ENCODE measurements around the gene ANKRD52. TPM values are rescaled to one million over a fixed set of nuclear protein-coding genes. Genes with fewer than 3 reads are reported as not detected.

The ANKRD52 gene
- total RNA-seq (10 to 100 TPM; 22.8 to 30.7 (median 25.6) TPM), polyA plus RNA-seq (13.4 TPM)
- long read RNA-seq, donor 1, full-length matches to known transcripts = 2 of 16 reads
- long read RNA-seq, donor 1, partial matches to known transcripts = 6 of 16 reads
- long read RNA-seq, donor 1, other reads (novel, unspliced or antisense) = 8 of 16 reads
- long read RNA-seq, donor 2, partial matches to known transcripts = 0 of 1 reads
- long read RNA-seq, donor 2, other reads (novel, unspliced or antisense) = 1 of 1 reads
- long read RNA-seq, donor 3, partial matches to known transcripts = 3 of 9 reads
- long read RNA-seq, donor 3, other reads (novel, unspliced or antisense) = 6 of 9 reads
- long read RNA-seq, donor 4, partial matches to known transcripts = 3 of 3 reads
- long read RNA-seq, donor 4, other reads (novel, unspliced or antisense) = 0 of 3 reads

DNA sequence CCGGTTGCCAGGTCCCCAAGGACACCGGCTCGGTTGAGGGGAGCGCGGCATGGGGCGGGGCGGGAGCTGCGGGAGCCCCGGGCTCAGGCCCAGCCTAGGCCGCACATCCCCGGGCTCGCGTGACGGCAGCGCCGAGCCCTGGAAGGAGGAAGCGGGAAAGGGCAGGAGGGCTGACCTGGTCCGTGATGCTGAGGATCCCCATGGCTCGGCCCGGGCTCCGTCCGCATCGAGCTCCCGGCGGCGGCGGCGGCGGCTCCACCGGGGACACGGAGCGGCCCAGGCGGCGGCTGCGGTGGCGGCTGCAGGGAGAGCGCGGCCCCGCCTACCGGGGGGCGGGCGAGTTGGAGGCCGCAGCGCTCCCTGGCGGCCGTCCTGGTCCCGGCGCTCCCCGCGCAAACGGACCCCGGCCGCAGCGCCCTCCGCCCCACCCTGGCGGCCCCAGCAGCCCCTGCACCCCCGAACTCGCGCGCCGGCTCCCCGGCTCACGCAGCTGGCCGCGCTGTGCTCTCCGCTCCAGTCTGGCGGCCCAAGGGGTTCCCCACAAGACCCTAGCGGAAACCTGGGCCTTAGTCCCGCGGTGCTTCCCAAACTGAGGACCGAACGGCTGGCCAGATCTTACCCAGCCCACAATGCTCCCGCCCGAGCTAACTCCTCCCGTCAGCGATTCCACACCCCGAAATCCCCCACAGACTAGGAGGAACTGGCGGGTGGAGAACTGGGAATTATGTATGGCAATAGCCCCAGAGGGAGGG lies at the start of gene ANKRD52:
Gene ANKRD52 (minus strand): TSS at position 317 of the 752 bp plus-strand sequence. CDS start 115 bp downstream, at position 202.
- H3K4me1 ChIP-seq (ENCODE audit: control insufficient read depth, insufficient read depth, low read length) = peaks cover 12% of the 10 kb centered on the region
- H3K27ac ChIP-seq (ENCODE audit: low read length) = peak within 1 kb of the TSS; percentile 93
- H3K27me3 ChIP-seq (ENCODE audit: control insufficient read depth, insufficient read depth) = no peaks in the 10 kb centered on the region
- DNase-seq = peak; percentile 81 to 92 (median 91)
- peak within 1 kb of the TSS; percentile 85 for H3K4me3 ChIP-seq (ENCODE audit: low read length)
- ATAC-seq = peak; percentile 94 to 96
- intact Hi-C loops (cut with DNase I) = no loop called here
- H3K9me3 ChIP-seq (ENCODE audit: control insufficient read depth, low read length) = no peaks in the 10 kb centered on the region
- WGBS = under 1% methylated on average over 78 of the region's 78 CpGs

GRCh38 chr12:56307221-56307965 lies 49.2 kb upstream of the ANKRD52 start:
- no peak for ATAC-seq
- 97% methylated on average over 7 of the region's 7 CpGs for WGBS

DNA sequence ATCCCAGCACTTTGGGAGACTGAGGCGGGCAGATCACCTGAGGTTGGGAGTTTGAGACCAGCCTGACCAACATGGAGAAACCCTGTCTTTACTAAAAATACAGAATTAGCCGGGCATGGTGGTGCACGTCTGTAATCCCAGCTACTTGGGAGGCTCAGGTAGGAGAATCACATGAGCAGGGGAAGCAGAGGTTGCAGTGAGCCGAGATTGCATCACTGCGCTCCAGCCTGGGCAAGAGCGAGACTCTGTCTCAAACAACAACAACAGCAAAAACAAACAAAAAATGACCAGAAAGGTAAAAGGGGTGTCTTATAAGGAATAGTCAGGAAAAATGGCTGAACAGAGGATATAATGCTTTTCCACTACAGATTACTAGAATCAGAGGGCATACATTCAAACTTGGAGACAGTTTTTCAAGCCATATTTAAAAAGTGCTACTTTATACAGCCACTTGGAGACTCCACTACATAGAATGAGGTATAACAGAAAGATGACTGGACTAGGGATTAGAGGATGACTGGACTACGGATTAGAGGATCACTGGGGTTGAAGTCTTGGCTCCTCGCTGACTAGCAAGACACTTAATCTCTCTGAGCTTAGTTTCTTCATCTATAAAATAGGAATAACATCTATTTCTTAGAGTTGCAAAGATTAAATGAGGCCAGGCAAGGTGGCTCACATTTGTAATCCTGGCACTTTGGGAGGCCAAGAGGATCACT lies 46.8 kb upstream of the ANKRD52 start:
- Histone ChIP-seq H3K4me3 (ENCODE audit: low read length) (no peak overlapping the region), H3K27ac (ENCODE audit: low read length) (no peak overlapping the region), H3K4me1 (ENCODE audit: control insufficient read depth, insufficient read depth, low read length) (no peaks in the 10 kb centered on the region), H3K9me3 (ENCODE audit: control insufficient read depth, low read length) (no peaks in the 10 kb centered on the region), H3K27me3 (ENCODE audit: control insufficient read depth, insufficient read depth) (no peaks in the 10 kb centered on the region)
- intact Hi-C loops (cut with DNase I) = no loop called here
- 92% methylated on average over 8 of the region's 8 CpGs for WGBS
- DNase-seq (no peak), ATAC-seq (no peak)

More at GRCh38 chr12:56307221-56307965, 49.2 kb upstream of the ANKRD52 start:
- Histone ChIP-seq H3K27me3 (ENCODE audit: control insufficient read depth, insufficient read depth) (no peaks in the 10 kb centered on the region), H3K4me1 (ENCODE audit: control insufficient read depth, insufficient read depth, low read length) (no peaks in the 10 kb centered on the region), H3K9me3 (ENCODE audit: control insufficient read depth, low read length) (no peaks in the 10 kb centered on the region), H3K4me3 (ENCODE audit: low read length) (no peak overlapping the region), H3K27ac (ENCODE audit: low read length) (no peak overlapping the region)
- DNase-seq = no peak
- intact Hi-C loops (cut with DNase I) = no loop called here

DNA sequence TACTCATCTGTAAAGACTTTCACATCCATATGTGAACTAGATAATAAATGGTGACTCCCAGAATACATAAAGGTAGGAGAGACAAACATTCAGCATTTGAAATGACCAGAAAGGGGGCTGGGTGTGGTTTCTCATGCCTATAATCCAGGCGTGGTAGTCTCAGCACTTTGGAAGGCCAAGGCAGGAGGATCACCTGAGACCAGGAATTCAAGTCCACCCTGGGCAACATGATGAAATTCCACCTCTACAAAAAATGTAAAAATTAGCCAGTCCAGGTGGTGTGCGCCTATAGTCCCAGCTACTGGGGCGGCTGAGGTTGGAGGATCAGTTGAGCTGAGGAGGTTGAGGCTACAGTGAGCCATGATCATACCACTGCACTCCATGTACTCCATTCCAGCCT lies 46.1 kb upstream of the ANKRD52 start:
- Histone ChIP-seq H3K4me3 (ENCODE audit: low read length) (no peak overlapping the region), H3K9me3 (ENCODE audit: control insufficient read depth, low read length) (no peaks in the 10 kb centered on the region), H3K27me3 (ENCODE audit: control insufficient read depth, insufficient read depth) (no peaks in the 10 kb centered on the region), H3K27ac (ENCODE audit: low read length) (no peak overlapping the region), H3K4me1 (ENCODE audit: control insufficient read depth, insufficient read depth, low read length) (no peaks in the 10 kb centered on the region)
- WGBS = 96% methylated on average over 3 of the region's 3 CpGs
- intact Hi-C loops (cut with DNase I) = no loop called here
- no peak for DNase-seq
- ATAC-seq = no peak

DNA sequence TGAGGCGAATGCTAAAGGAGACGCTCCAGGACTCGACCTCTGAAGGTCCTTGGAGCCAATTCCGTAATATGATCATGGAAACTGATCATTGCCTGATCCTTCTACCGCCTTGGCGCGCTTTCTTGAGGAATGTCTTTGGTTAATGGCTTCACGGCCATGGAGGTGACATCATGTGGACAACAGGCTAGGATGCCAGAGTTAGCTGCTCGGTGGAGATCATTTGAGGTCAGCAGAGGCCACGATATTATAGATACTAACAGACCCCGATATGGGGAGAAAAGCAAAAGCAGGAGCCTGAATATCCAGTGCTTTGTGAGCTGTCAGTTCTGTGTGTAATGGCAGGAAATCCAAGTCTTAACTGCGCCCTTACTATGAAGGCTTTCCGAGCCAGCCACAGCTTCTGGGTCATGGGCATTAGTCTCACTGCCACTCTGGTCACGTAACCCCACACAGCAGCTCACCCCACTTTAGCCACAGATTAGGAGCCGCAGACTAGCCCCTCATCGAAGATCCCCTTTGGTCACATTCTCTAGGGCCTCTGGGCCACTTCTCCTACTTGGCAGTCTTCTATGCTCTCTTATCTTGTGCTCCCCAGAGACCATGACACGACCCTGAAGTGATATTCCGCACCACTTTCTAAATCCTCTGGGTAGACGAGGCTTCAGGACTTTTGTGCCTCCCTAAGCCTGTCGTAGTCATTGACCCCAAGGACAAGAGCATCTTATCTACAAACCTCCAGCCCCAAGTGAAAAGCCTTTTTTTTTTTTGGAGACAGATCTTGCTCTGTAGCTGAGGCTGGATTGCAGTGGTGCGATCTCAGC lies 42.7 kb upstream of the ANKRD52 start:
- H3K4me1 ChIP-seq (ENCODE audit: control insufficient read depth, insufficient read depth, low read length) = peaks cover 7% of the 10 kb centered on the region
- DNase-seq (no peak), ATAC-seq (peak; percentile 25 to 44)
- H3K27ac ChIP-seq (ENCODE audit: low read length) = peak overlapping the region; percentile 89
- H3K4me3 ChIP-seq (ENCODE audit: low read length) = peak overlapping the region; percentile 51
- no peaks in the 10 kb centered on the region for H3K9me3 ChIP-seq (ENCODE audit: control insufficient read depth, low read length)
- intact Hi-C loops (cut with DNase I) = no loop called here
- 23% methylated on average over 21 of the region's 21 CpGs for WGBS
- H3K27me3 ChIP-seq (ENCODE audit: control insufficient read depth, insufficient read depth) = no peaks in the 10 kb centered on the region

- Histone ChIP-seq H3K4me1 (ENCODE audit: control insufficient read depth, insufficient read depth, low read length) (peaks cover 7% of the 10 kb centered on the region), H3K4me3 (ENCODE audit: low read length) (peak within 1 kb of the TSS; percentile 67), H3K9me3 (ENCODE audit: control insufficient read depth, low read length) (no peaks in the 10 kb centered on the region), H3K27ac (ENCODE audit: low read length) (peak within 1 kb of the TSS; percentile 95), H3K27me3 (ENCODE audit: control insufficient read depth, insufficient read depth) (no peaks in the 10 kb centered on the region)
- under 1% methylated on average over 63 of the region's 63 CpGs for WGBS
- intact Hi-C loops (cut with DNase I) = no loop called here
- DNase-seq (peak; percentile 99), ATAC-seq (peak; percentile 98 to 99)
Measured at GRCh38 chr12:56299853-56300643, 41.9 kb upstream of the ANKRD52 start, which contains the start of gene CS. CS (minus strand) TSS chr12:56300330; CDS start chr12:56300201, 129 bp downstream.

DNA sequence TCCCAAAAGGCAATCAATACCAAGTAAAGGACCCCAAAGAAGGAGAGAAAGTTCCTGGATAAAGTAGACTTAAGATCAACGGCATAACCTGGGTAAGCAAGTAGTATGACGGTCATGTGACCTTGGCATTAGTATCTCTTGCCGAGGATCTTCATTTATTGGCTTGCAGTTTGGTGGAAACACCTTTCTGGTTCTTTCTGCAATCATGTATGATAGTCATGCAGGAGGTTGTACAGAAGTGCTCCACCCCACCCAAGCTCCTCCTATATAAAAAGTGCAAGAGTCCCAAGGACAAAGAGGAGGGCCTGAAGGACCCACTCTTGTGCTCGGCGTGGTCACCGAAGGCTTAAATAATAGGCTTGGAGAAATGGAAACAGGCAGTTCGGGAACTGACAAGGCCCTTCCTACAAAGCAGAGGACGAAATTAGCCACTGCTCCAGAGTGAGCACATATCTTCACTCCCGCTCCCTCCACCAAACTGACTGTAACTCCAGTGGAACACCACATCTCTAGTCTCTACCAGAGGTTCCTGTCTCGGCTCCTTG lies 41.2 kb upstream of the ANKRD52 start:
- peak; percentile 2 to 3 for ATAC-seq
- Histone ChIP-seq H3K9me3 (ENCODE audit: control insufficient read depth, low read length) (no peaks in the 10 kb centered on the region), H3K4me1 (ENCODE audit: control insufficient read depth, insufficient read depth, low read length) (peaks cover 8% of the 10 kb centered on the region), H3K27ac (ENCODE audit: low read length) (peak overlapping the region; percentile 95), H3K27me3 (ENCODE audit: control insufficient read depth, insufficient read depth) (no peaks in the 10 kb centered on the region), H3K4me3 (ENCODE audit: low read length) (peak overlapping the region; percentile 67)
- under 1% methylated on average over 10 of the region's 10 CpGs for WGBS
- intact Hi-C loops (cut with DNase I) = no loop called here
- DNase-seq = no peak

DNA sequence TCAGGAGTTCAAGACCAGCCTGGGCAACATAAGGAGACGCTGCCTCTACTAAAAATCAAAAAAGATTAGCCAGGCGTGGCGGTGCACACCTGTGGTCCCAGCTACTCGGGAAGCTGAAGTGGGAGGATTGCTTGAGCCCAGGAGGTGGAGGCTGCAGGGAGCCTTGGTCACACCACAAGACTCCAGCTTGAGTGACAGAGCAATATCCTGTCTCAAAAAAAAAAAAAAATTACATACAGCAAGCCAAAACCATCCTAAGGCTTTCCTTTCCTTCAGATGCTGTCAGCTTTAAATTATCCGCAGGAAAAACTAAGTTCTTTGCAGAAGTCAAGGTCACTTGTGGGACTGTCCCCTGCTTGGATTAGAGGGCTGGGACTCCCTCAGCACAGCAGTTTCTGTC lies 40.6 kb upstream of the ANKRD52 start:
- peaks cover 8% of the 10 kb centered on the region for H3K4me1 ChIP-seq (ENCODE audit: control insufficient read depth, insufficient read depth, low read length)
- ATAC-seq (no peak), DNase-seq (no peak)
- intact Hi-C loops (cut with DNase I) = no loop called here
- H3K27me3 ChIP-seq (ENCODE audit: control insufficient read depth, insufficient read depth) = no peaks in the 10 kb centered on the region
- H3K9me3 ChIP-seq (ENCODE audit: control insufficient read depth, low read length) = no peaks in the 10 kb centered on the region
- peak overlapping the region; percentile 67 for H3K4me3 ChIP-seq (ENCODE audit: low read length)
- 71% methylated on average over 5 of the region's 5 CpGs for WGBS
- H3K27ac ChIP-seq (ENCODE audit: low read length) = peak overlapping the region; percentile 6

GRCh38 chr12:56297400-56297799 lies 39.2 kb upstream of the ANKRD52 start:
- WGBS = 90% methylated on average over 8 of the region's 8 CpGs
- Histone ChIP-seq H3K4me3 (ENCODE audit: low read length) (no peak overlapping the region), H3K27me3 (ENCODE audit: control insufficient read depth, insufficient read depth) (no peaks in the 10 kb centered on the region), H3K9me3 (ENCODE audit: control insufficient read depth, low read length) (no peaks in the 10 kb centered on the region), H3K27ac (ENCODE audit: low read length) (no peak overlapping the region), H3K4me1 (ENCODE audit: control insufficient read depth, insufficient read depth, low read length) (peaks cover 8% of the 10 kb centered on the region)
- intact Hi-C loops (cut with DNase I) = no loop called here
- ATAC-seq = no peak
- DNase-seq = no peak

All from right cardiac atrium (tissue), 5 donors.